HepG2 (cell line): ENCODE results near the gene MDFI. TPM values are rescaled to one million over a fixed set of nuclear protein-coding genes. Genes with fewer than 3 reads are reported as not detected.
A peak's percentile ranks its signal among the peaks of the same experiment; 100 is the strongest.

Experiments used
- ATAC-seq: fragments of 200-7000 bp; cut with Tn5 transposase; 3 replicates; pipeline ENCODE4 v1.9.1; 2020; ENCODE audit warnings: mild to moderate bottlenecking, moderate library complexity
- BruUV-seq: library from RNA; stranded (reverse); fragments of 400-500 nt; replicated peaks from 2 replicates; lab custom pipeline; 2021; lab: Mats Ljungman, UMichigan
- CTCF ChIA-PET: fragments of 300-600 bp; formaldehyde crosslinking; extraction: SDS; loops from one replicate; lab custom pipeline; 2021; ENCODE audit warnings: low total read pairs, inconsistent platforms, low intra/inter-chr PET ratio; lab: Yijun Ruan, JAX
- POLR2A ChIA-PET: fragments of 350-600 bp; sonication (Branson Sonifier 250); formaldehyde crosslinking; loops from one replicate; lab custom pipeline; 2020; ENCODE audit warnings: antibody characterized with exemption, inconsistent platforms; lab: Yijun Ruan, JAX
- DNase-seq: peaks from one replicate; pipeline ENCODE4 v3.0.0-alpha.2; 2015; ENCODE audit warnings: low spot score
- FAIRE-seq: peaks from 3 replicates; lab custom pipeline; 2011; peaks lifted over from hg19 to GRCh38; lab: Jason Lieb, UNC
- H2AFZ ChIP-seq: one replicate; pipeline ENCODE4 v1.6.1; 2011; ENCODE audit warnings: low read length, inconsistent platforms
- H3K27ac ChIP-seq: fragments of 300-600 bp; 3 replicates; pipeline ENCODE4 v1.8.0; 2011; ENCODE audit warnings: mixed run types, mild to moderate bottlenecking, mixed read lengths, low read length, inconsistent platforms; ENCODE audit not compliant: insufficient read depth; ENCODE audit errors: extremely low read length
- H3K27me3 ChIP-seq, 2 experiments: fragments of 200-600 bp in 1 of 2; 2 replicates in 1 of 2; 3 replicates in 1 of 2; pipeline versions ENCODE4 v1.6.0 to v1.8.0; 2011; ENCODE audit warnings: low read length in 2 of 2, mild to moderate bottlenecking in 2 of 2, moderate library complexity in 2 of 2, inconsistent platforms in 1 of 2; ENCODE audit not compliant: insufficient read depth in 2 of 2, control insufficient read depth in 1 of 2
- H3K36me3 ChIP-seq, 2 experiments: fragments of 200-600 bp in 1 of 2; replicated peaks in 1 of 2; 2 replicates in 1 of 2; 3 replicates in 1 of 2; pipeline versions ENCODE4 v1.5.1 to v1.8.0; 2011; ENCODE audit warnings: low read length in 2 of 2, inconsistent platforms in 1 of 2; ENCODE audit not compliant: insufficient read depth in 2 of 2, control insufficient read depth in 1 of 2
- H3K4me1 ChIP-seq: 2 replicates; pipeline ENCODE4 v1.5.1; 2012; ENCODE audit warnings: low read length, inconsistent platforms; ENCODE audit not compliant: insufficient read depth
- H3K4me2 ChIP-seq: 2 replicates; pipeline ENCODE4 v1.6.0; 2011; ENCODE audit warnings: low read depth, low read length, inconsistent platforms
- H3K4me3 ChIP-seq, 3 experiments: fragments of 200-600 bp in 1 of 3; sonication (generic), shearing (Covaris generic) in 1 of 3; replicated peaks in 1 of 3; 2 replicates each; pipeline ENCODE4 v1.5.1; 2011 to 2016; ENCODE audit warnings: low read length in 3 of 3, inconsistent platforms in 2 of 3, low read depth in 2 of 3, mild to moderate bottlenecking in 2 of 3, control low read depth in 1 of 3, mixed read lengths in 1 of 3; ENCODE audit not compliant: insufficient read depth in 1 of 3
- H3K79me2 ChIP-seq: one replicate; pipeline ENCODE4 v1.6.1; 2011; ENCODE audit warnings: low read length, inconsistent platforms; ENCODE audit not compliant: insufficient read depth
- H3K9ac ChIP-seq: 2 replicates; pipeline ENCODE4 v1.6.0; 2011; ENCODE audit warnings: mild to moderate bottlenecking, low read depth, low read length, inconsistent platforms; ENCODE audit not compliant: insufficient read depth
- H3K9me3 ChIP-seq: 2 replicates; pipeline ENCODE4 v1.5.1; 2012; ENCODE audit warnings: mild to moderate bottlenecking, low read length
- H4K20me1 ChIP-seq: 2 replicates; pipeline ENCODE4 v1.6.0; 2011; ENCODE audit warnings: inconsistent platforms, mild to moderate bottlenecking, low read length, moderate library complexity; ENCODE audit not compliant: insufficient read depth
- AGO2 ChIP-seq: fragments of 200-400 bp; formaldehyde crosslinking; optimal IDR thresholded peaks from 2 replicates; pipeline ENCODE3; 2017; ENCODE audit warnings: mild to moderate bottlenecking, low read depth, low read length, moderate library complexity
- ARHGAP35 ChIP-seq: sonication (generic); formaldehyde crosslinking; IDR thresholded peaks from 2 replicates; pipeline ENCODE4 v1.9.0; 2022; ENCODE audit warnings: mild to moderate bottlenecking, inconsistent platforms, moderate library complexity, missing genetic modification reagents, borderline replicate concordance
- E2F1 ChIP-seq: sonication (generic); formaldehyde crosslinking; IDR thresholded peaks from 2 replicates; pipeline ENCODE4 v1.5.0; 2020; ENCODE audit warnings: missing genetic modification reagents
- NR2F6 ChIP-seq, 2 experiments: IDR thresholded peaks; 2 replicates each; pipeline ENCODE4 v1.6.1; 2016; ENCODE audit warnings: antibody characterized with exemption in 1 of 2, mild to moderate bottlenecking in 1 of 2
- PCBP2 ChIP-seq: fragments of 200-400 bp; formaldehyde crosslinking; optimal IDR thresholded peaks from 2 replicates; pipeline ENCODE3; 2018; ENCODE audit warnings: low read length, low read depth; ENCODE audit not compliant: poor library complexity, severe bottlenecking
- PITX1 ChIP-seq: sonication (generic); formaldehyde crosslinking; IDR thresholded peaks from 2 replicates; pipeline ENCODE4 v1.5.1; 2020; ENCODE audit warnings: mild to moderate bottlenecking, missing genetic modification reagents
- SALL1 ChIP-seq: sonication (generic); formaldehyde crosslinking; IDR thresholded peaks from 2 replicates; pipeline ENCODE4 v1.8.0; 2022; ENCODE audit warnings: mild to moderate bottlenecking, missing genetic modification reagents
- SMC3 ChIP-seq: IDR thresholded peaks from 2 replicates; pipeline ENCODE4 v1.6.1; 2011; ENCODE audit warnings: low read length, improper control_type of control experiment
- SOX6 ChIP-seq, 2 experiments: fragments of 450-650 bp in 1 of 2; sonication (generic) in 1 of 2; formaldehyde crosslinking in 1 of 2; IDR thresholded peaks; 2 replicates each; pipeline versions ENCODE4 v1.4.0 to v1.6.1; 2017 to 2020; ENCODE audit warnings: antibody characterized with exemption in 1 of 2, mild to moderate bottlenecking in 1 of 2, missing genetic modification reagents in 1 of 2
- ZFP62 ChIP-seq: sonication (generic); formaldehyde crosslinking; IDR thresholded peaks from 2 replicates; pipeline ENCODE4 v1.4.0; 2020; ENCODE audit warnings: missing genetic modification reagents
- ZFX ChIP-seq: sonication (generic); formaldehyde crosslinking; IDR thresholded peaks from 2 replicates; pipeline ENCODE4 v1.4.0; 2020; ENCODE audit warnings: mild to moderate bottlenecking, low read depth, missing genetic modification reagents, moderate library complexity
- ZNF263 ChIP-seq: sonication (generic); formaldehyde crosslinking; IDR thresholded peaks from 2 replicates; pipeline ENCODE4 v1.4.0; 2020; ENCODE audit warnings: missing genetic modification reagents
- ZNF574 ChIP-seq: sonication (generic); formaldehyde crosslinking; IDR thresholded peaks from 2 replicates; pipeline ENCODE4 v1.4.0; 2020; ENCODE audit warnings: missing genetic modification reagents
- ZNF691 ChIP-seq: sonication (generic); formaldehyde crosslinking; IDR thresholded peaks from 2 replicates; pipeline ENCODE4 v1.4.0; 2020; ENCODE audit warnings: missing genetic modification reagents, low read depth, mild to moderate bottlenecking, borderline replicate concordance
- ZNF792 ChIP-seq: IDR thresholded peaks from 2 replicates; pipeline ENCODE4 v1.6.1; 2016
- WGBS: methylation state at CpG from one replicate; pipeline ENCODE4 v1.1.6; 2017; ENCODE audit warnings: low lambda C conversion rate; 5-methylcytosine and 5-hydroxymethylcytosine counted together
- in situ Hi-C: cut with HindIII; loops from 2 replicates; pipeline ENCODE4 v1.10.0; 2017; ENCODE audit warnings: low pct_unique_long_range_greater_than_20kb; ENCODE audit not compliant: extremely low pct_ligation_motif_present
- intact Hi-C: fragments of 100-400 bp; cut with micrococcal nuclease; formaldehyde crosslinking; loops from one replicate; pipeline ENCODE4 v1.10.0; 2022; ENCODE audit not compliant: unreplicated experiment
- polyA plus RNA-seq, 8 experiments: library from polyadenylated mRNA; depleted of rRNA in 3 of 8; stranded (reverse) in 7 of 8; unstranded in 1 of 8; fragments of >200 nt; fragmentation: Illumina TruSeq in 4 of 8; extraction: Trizol in 4 of 8; gene quantifications; 2 replicates each; pipeline versions ENCODE4 v1.2.1 to v1.2.3, GENCODE V29; 2011 to 2016; ENCODE audit warnings: low read depth in 4 of 8, missing spikeins in 1 of 8, mixed read lengths in 1 of 8; ENCODE audit not compliant: insufficient read depth in 1 of 8
- total RNA-seq, 5 experiments: library from RNA; depleted of rRNA; stranded (reverse); fragments of >200 nt; fragmentation: Illumina TruSeq; extraction: Trizol; gene quantifications; 2 replicates each; pipeline ENCODE4 v1.2.3, GENCODE V29; 2016; ENCODE audit warnings: low read depth in 1 of 5

The MDFI gene
- total and polyA plus RNA-seq, 2 of the 13 experiments (the other 11 are each of a cell fraction or from before 2014, with no cell fraction given) = 0.28 TPM; not detected in 1

GRCh38 chr6:41642090-41642959 lies 4.1 kb downstream of the MDFI start (continued):
- no peak for TF ChIP-seq E2F1
- no peak for TF ChIP-seq PITX1 (CRISPR knock-in tag)
- TF ChIP-seq AGO2 = no peak
- TF ChIP-seq, all 625 proteins: peak for 10

- Histone ChIP-seq H3K79me2 (no peaks in the 10 kb centered on the region), H3K4me1 (peaks cover 57% of the 10 kb centered on the region), H3K27ac (no peak overlapping the region), H3K4me2 (peak overlapping the region; percentile 61), H3K4me3 (peak overlapping the region in 2 of 3 experiments; percentile 17 to 23; a peak in 2 of 6 replicates), H3K27me3 (peaks cover 6 to 81% of the 10 kb centered on the region in 2 experiments; a peak in 4 of 5 replicates), H3K9ac (no peak overlapping the region), H3K36me3 (no peaks in the 10 kb centered on the region), H4K20me1 (no peaks in the 10 kb centered on the region), H3K9me3 (no peaks in the 10 kb centered on the region), H2AFZ (no peak overlapping the region)
- in situ Hi-C loops = no loop called here
- 37% methylated on average over 10 of the region's 10 CpGs for WGBS
- intact Hi-C loops = no loop called here
- CTCF ChIA-PET = no interaction called here
- no TSS peak for BruUV-seq
- POLR2A ChIA-PET = no interaction called here
- no peak for DNase-seq
- ATAC-seq = peak; percentile 62
- FAIRE-seq = no peak
- TF ChIP-seq SOX6 (IDR thresholded peaks at IDR 0.05) (no peak), SOX6 (CRISPR knock-in tag; IDR thresholded peaks at IDR 0.05) (0 out of 2 replicates have a peak, but pooled peaks have one; percentile 26), PCBP2 (peak; percentile 77), ZFP62 (CRISPR knock-in tag) (no peak), SALL1 (CRISPR knock-in tag) (peak; percentile 19; the same call in 1 of the 2 replicates), ZNF574 (CRISPR knock-in tag) (peak; percentile 35; the same call in 1 of the 2 replicates), NR2F6 (IDR thresholded peaks at IDR 0.05) (no peak), NR2F6 (CRISPR knock-in tag; IDR thresholded peaks at IDR 0.05) (peak; percentile 58), SMC3 (no peak), ARHGAP35 (CRISPR knock-in tag) (no peak), ZFX (CRISPR knock-in tag) (0 out of 2 replicates have a peak, but pooled peaks have one; percentile 54), ZNF691 (CRISPR knock-in tag) (0 out of 2 replicates have a peak, but pooled peaks have one; percentile 18), ZNF263 (CRISPR knock-in tag) (peak; percentile 93), ZNF792 (CRISPR knock-in tag) (no peak)
Observed at GRCh38 chr6:41642960-41643898, 5.0 kb downstream of the MDFI start.
